HCT116 (cell line): ENCODE measurements around the gene NTHL1. TPM values are rescaled to one million over a fixed set of nuclear protein-coding genes. Genes with fewer than 3 reads are reported as not detected.

Experiments used
- ATAC-seq: fragments of 200-7000 bp; cut with Tn5 transposase; 2 replicates; pipeline ENCODE4 v1.9.1; 2020; ENCODE audit warnings: mild to moderate bottlenecking, moderate library complexity
- BruUV-seq: library from RNA; stranded (reverse); fragments of 400-500 nt; replicated peaks from 2 replicates; lab custom pipeline; 2021; lab: Mats Ljungman, UMichigan
- CTCF ChIA-PET: fragments of 300-600 bp; sonication (Branson Sonifier 250); formaldehyde crosslinking; loops from one replicate; lab custom pipeline; 2021; ENCODE audit warnings: antibody characterized with exemption; lab: Charles Lee
- POLR2A ChIA-PET: fragments of 300-600, 350-600 bp; sonication (Branson Sonifier 250); formaldehyde crosslinking; loops from one replicate; lab custom pipeline; 2021; ENCODE audit warnings: antibody characterized with exemption; lab: Charles Lee
- RAD21 ChIA-PET, 2 experiments: fragments of 300-600 bp; sonication (Branson Sonifier 250); formaldehyde crosslinking; loops; one replicate each; lab custom pipeline; 2023; ENCODE audit warnings: low total read pairs in 2 of 2; ENCODE audit not compliant: uncharacterized antibody in 2 of 2, unreplicated experiment in 2 of 2, low non-redundant PET in 1 of 2; lab: Charles Lee
- DNase-seq: peaks from one replicate; pipeline ENCODE4 v3.0.0-alpha.2; 2010; ENCODE audit warnings: low read depth, low spot score
- H2AFZ ChIP-seq: fragments of 200-600 bp; shearing (Covaris generic), sonication (generic); 2 replicates; pipeline ENCODE4 v1.6.1; 2017; ENCODE audit warnings: low read depth, mixed run types, mixed read lengths, antibody characterized with exemption, low read length; ENCODE audit not compliant: poor library complexity, severe bottlenecking
- H3K27ac ChIP-seq: 2 replicates; pipeline ENCODE4 v1.5.1; 2012; ENCODE audit warnings: low read depth, low read length
- H3K27me3 ChIP-seq: fragments of 200-600 bp; sonication (generic); 2 replicates; pipeline ENCODE4 v1.6.1; 2016; ENCODE audit warnings: mixed run types, low read length, mixed read lengths; ENCODE audit not compliant: insufficient read depth
- H3K36me3 ChIP-seq, 2 experiments: fragments of 200-500 bp in 1 of 2; fragments of 200-600 bp in 1 of 2; sonication (Bioruptor generic) in 1 of 2; sonication (generic) in 1 of 2; 2 replicates each; pipeline versions ENCODE4 v1.5.1 to v1.6.1; 2014 to 2016; ENCODE audit warnings: low read length in 2 of 2, inconsistent platforms in 1 of 2, mixed read lengths in 1 of 2, mixed run types in 1 of 2; ENCODE audit not compliant: insufficient read depth in 2 of 2, control insufficient read depth in 1 of 2
- H3K4me1 ChIP-seq, 2 experiments: fragments of 200-600 bp in 1 of 2; sonication (generic) in 1 of 2; 2 replicates each; pipeline versions ENCODE4 v1.5.1 to v1.6.1; 2012 to 2017; ENCODE audit warnings: low read length in 2 of 2, inconsistent platforms in 1 of 2, mild to moderate bottlenecking in 1 of 2, mixed read lengths in 1 of 2, mixed run types in 1 of 2, moderate library complexity in 1 of 2; ENCODE audit not compliant: insufficient read depth in 2 of 2, control insufficient read depth in 1 of 2
- H3K4me2 ChIP-seq: fragments of 200-600 bp; sonication (generic); 2 replicates; pipeline ENCODE4 v1.6.1; 2017; ENCODE audit warnings: mixed run types, low read length, mixed read lengths
- H3K4me3 ChIP-seq, 2 experiments: fragments of 200-600 bp in 1 of 2; sonication (generic) in 1 of 2; replicated peaks in 1 of 2; 2 replicates each; pipeline ENCODE4 v1.5.1; 2011 to 2016; ENCODE audit warnings: low read length in 2 of 2, control low read depth in 1 of 2, low read depth in 1 of 2, mild to moderate bottlenecking in 1 of 2, mixed read lengths in 1 of 2, mixed run types in 1 of 2
- H3K79me2 ChIP-seq: fragments of 200-600 bp; sonication (generic); 2 replicates; pipeline ENCODE4 v1.6.1; 2017; ENCODE audit warnings: mild to moderate bottlenecking, mixed run types, low read length, moderate library complexity, mixed read lengths; ENCODE audit not compliant: insufficient read depth
- H3K9ac ChIP-seq: fragments of 200-600 bp; sonication (generic); 2 replicates; pipeline ENCODE4 v1.6.1; 2016; ENCODE audit warnings: low read length, mixed read lengths
- H3K9me2 ChIP-seq: fragments of 200-600 bp; sonication (generic), shearing (Covaris generic); 2 replicates; pipeline ENCODE4 v1.6.1; 2017; ENCODE audit warnings: mixed run types, mild to moderate bottlenecking, moderate library complexity; ENCODE audit not compliant: insufficient read depth
- H3K9me3 ChIP-seq, 2 experiments: fragments of 200-500 bp in 1 of 2; fragments of 200-600 bp in 1 of 2; sonication (Bioruptor generic) in 1 of 2; sonication (generic) in 1 of 2; 2 replicates each; pipeline ENCODE4 v1.6.1; 2014 to 2017; ENCODE audit warnings: low read length in 2 of 2, mixed read lengths in 2 of 2, inconsistent platforms in 1 of 2, low read depth in 1 of 2, mild to moderate bottlenecking in 1 of 2, mixed run types in 1 of 2, moderate library complexity in 1 of 2; ENCODE audit not compliant: control insufficient read depth in 1 of 2, insufficient read depth in 1 of 2
- H4K20me1 ChIP-seq: fragments of 200-600 bp; sonication (generic), shearing (Covaris generic); 2 replicates; pipeline ENCODE4 v1.6.1; 2017; ENCODE audit warnings: mixed run types, mild to moderate bottlenecking, moderate library complexity; ENCODE audit not compliant: insufficient read depth
- CBX3 ChIP-seq: IDR thresholded peaks from 2 replicates; pipeline ENCODE4 v1.6.1; 2012; ENCODE audit warnings: low read depth
- FOSL1 ChIP-seq: IDR thresholded peaks from 2 replicates; pipeline ENCODE4 v1.6.1; 2012; ENCODE audit warnings: low read depth
- POLR2AphosphoS5 ChIP-seq: IDR thresholded peaks from 2 replicates; pipeline ENCODE4 v1.6.1; 2011; ENCODE audit warnings: mild to moderate bottlenecking, low read depth, low read length, moderate library complexity
- intact Hi-C: fragments of 100-400 bp; cut with micrococcal nuclease; formaldehyde crosslinking; loops from 2 replicates; pipeline ENCODE4 v1.10.0; 2022
- total RNA-seq: library from RNA; stranded (reverse); gene quantifications from one replicate; pipeline ENCODE4 v1.2.1, GENCODE V29; 2021; ENCODE audit not compliant: unreplicated experiment
- TF ChIP-seq, protein P1 (sequence below), 3 experiments: fragments of 200-600 bp in 1 of 3; sonication (generic) in 1 of 3; IDR thresholded peaks in 2 of 3; conservative IDR thresholded peaks in 1 of 3; 2 replicates each; pipeline ENCODE4 v1.5.1; 2012 to 2017; ENCODE audit warnings: low read depth in 2 of 3, low read length in 2 of 3, antibody characterized with exemption in 1 of 3, borderline replicate concordance in 1 of 3, control low read depth in 1 of 3, mild to moderate bottlenecking in 1 of 3, mixed read lengths in 1 of 3, mixed run types in 1 of 3, moderate library complexity in 1 of 3; ENCODE audit not compliant: insufficient read depth in 1 of 3

NTHL1 gene
- total RNA-seq, 1 experiment from 2014 or later: 40.1 TPM

DNA sequence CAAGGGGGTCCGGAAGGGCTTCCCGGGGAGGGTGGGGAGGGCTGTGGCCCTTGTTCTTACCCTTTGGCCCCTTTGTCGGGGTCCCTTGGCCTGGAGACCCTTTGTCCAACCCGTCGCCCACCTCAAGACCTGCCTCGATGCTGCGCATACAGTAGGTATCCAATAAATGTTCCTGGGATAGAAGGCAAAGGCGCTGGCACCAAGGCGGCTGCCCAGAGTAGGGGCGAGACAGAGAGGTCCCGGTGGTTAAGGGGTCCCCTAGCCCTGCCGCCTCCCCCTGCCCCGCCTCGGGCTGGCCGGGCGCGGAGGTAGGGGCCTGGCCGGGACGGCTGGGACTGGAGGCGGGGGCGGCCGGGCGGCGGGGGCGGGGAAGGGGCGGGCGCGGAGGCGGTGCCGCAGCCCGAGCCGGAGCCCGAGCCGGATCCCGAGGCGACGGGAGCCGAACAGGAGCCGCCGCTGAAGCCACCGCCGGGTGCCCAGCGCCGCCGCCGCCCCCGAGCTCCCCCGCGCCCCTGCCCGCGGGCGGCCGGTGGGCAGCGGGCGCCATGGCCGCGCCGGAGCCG is 21.1 kb downstream of the NTHL1 start, which contains the start of gene NHERF2:
Gene NHERF2, plus strand, starts transcription at position 442 of the 563 bp plus-strand sequence. Its CDS starts 104 bp downstream, at position 546.
- Histone ChIP-seq H3K27me3 (no peaks in the 10 kb centered on the region), H3K4me3 (peak within 1 kb of the TSS; percentile 60 to 77), H3K79me2 (peaks cover 17% of the 10 kb centered on the region; the same call in 1 of the 2 replicates), H3K27ac (peak within 1 kb of the TSS; percentile 72; the same call in 1 of the 2 replicates), H3K36me3 (no peaks in the 10 kb centered on the region), H4K20me1 (no peaks in the 10 kb centered on the region), H3K9me3 (no peaks in the 10 kb centered on the region), H3K9me2 (no peaks in the 10 kb centered on the region), H3K4me1 (peaks cover 29 to 50% of the 10 kb centered on the region in 2 experiments), H2AFZ (no peak within 1 kb of the TSS), H3K9ac (peak within 1 kb of the TSS; percentile 76), H3K4me2 (peak within 1 kb of the TSS; percentile 99)
- no TSS peak for BruUV-seq
- intact Hi-C loops: loop anchor here (10.0 kb wide), 1 partner anchor 228 kb away; the partner anchor contains the start of gene ECI1
- POLR2A ChIA-PET: interaction anchor here (0.9 kb wide), 1 partner anchor 62 kb away, joined by 3 read pairs; the partner anchor contains the start of gene RPS2
- RAD21 ChIA-PET: no interaction called here
- ATAC-seq (peak; percentile 46), DNase-seq (no peak)
- TF ChIP-seq POLR2AphosphoS5: peak; percentile 37
- no peak for TF ChIP-seq CBX3
- TF ChIP-seq, protein P1, sequence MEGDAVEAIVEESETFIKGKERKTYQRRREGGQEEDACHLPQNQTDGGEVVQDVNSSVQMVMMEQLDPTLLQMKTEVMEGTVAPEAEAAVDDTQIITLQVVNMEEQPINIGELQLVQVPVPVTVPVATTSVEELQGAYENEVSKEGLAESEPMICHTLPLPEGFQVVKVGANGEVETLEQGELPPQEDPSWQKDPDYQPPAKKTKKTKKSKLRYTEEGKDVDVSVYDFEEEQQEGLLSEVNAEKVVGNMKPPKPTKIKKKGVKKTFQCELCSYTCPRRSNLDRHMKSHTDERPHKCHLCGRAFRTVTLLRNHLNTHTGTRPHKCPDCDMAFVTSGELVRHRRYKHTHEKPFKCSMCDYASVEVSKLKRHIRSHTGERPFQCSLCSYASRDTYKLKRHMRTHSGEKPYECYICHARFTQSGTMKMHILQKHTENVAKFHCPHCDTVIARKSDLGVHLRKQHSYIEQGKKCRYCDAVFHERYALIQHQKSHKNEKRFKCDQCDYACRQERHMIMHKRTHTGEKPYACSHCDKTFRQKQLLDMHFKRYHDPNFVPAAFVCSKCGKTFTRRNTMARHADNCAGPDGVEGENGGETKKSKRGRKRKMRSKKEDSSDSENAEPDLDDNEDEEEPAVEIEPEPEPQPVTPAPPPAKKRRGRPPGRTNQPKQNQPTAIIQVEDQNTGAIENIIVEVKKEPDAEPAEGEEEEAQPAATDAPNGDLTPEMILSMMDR (IDR thresholded peaks at IDR 0.05 in 2 of 3, conservative IDR thresholded peaks at IDR 0.05 in 1 of 3; ENCODE audit: borderline replicate concordance in 1 of 3, insufficient read depth in 1 of 3, low read depth in 2 of 3, low read length in 2 of 3): no peak
- no peak for TF ChIP-seq FOSL1
- CTCF ChIA-PET: interaction anchor here (1.1 kb wide), 1 partner anchor 22 kb away, joined by 3 read pairs; no protein-coding TSS in a partner anchor
